SK-N-SH (cell line): ENCODE measurements around the gene NF2. TPM values are rescaled to one million over a fixed set of nuclear protein-coding genes. Genes with fewer than 3 reads are reported as not detected.
A peak's percentile ranks its signal among the peaks of the same experiment; 100 is the strongest.

Source experiments
- CTCF ChIA-PET: fragments of 300-600, 350-600 bp; formaldehyde crosslinking; extraction: SDS; loops from one replicate; lab custom pipeline; 2021; lab: Yijun Ruan, JAX
- POLR2A ChIA-PET: fragments of 350-600 bp; sonication (Branson Sonifier 250); formaldehyde crosslinking; extraction: SDS; loops from one replicate; lab custom pipeline; 2020; ENCODE audit warnings: antibody characterized with exemption, inconsistent platforms; lab: Yijun Ruan, JAX
- DNase-seq: peaks from one replicate; pipeline ENCODE4 v3.0.0; 2012
- H2AFZ ChIP-seq: fragments of 200-600 bp; sonication (generic); 2 replicates; pipeline ENCODE4 v1.8.1; 2016; ENCODE audit warnings: antibody characterized with exemption, mild to moderate bottlenecking, low read depth
- H3F3A ChIP-seq: fragments of 200-600 bp; sonication (generic); replicated peaks from 2 replicates; pipeline ENCODE3; 2016; ENCODE audit warnings: antibody characterized with exemption, mild to moderate bottlenecking; ENCODE audit not compliant: insufficient read depth
- H3K27ac ChIP-seq, 2 experiments: fragments of 200-500 bp in 1 of 2; fragments of 200-600 bp in 1 of 2; sonication (Bioruptor generic) in 1 of 2; sonication (generic), shearing (Covaris generic) in 1 of 2; 2 replicates each; pipeline versions ENCODE4 v1.5.1 to v1.6.1; 2014 to 2016; ENCODE audit warnings: low read depth in 2 of 2, inconsistent platforms in 1 of 2, low read length in 1 of 2, mild to moderate bottlenecking in 1 of 2, mixed read lengths in 1 of 2
- H3K27me3 ChIP-seq: fragments of 200-600 bp; sonication (generic), shearing (Covaris generic); 2 replicates; pipeline ENCODE4 v1.6.1; 2016; ENCODE audit warnings: mixed run types; ENCODE audit not compliant: insufficient read depth
- H3K36me3 ChIP-seq, 2 experiments: fragments of 200-500 bp in 1 of 2; fragments of 200-600 bp in 1 of 2; sonication (Bioruptor generic) in 1 of 2; sonication (generic) in 1 of 2; replicated peaks in 1 of 2; 2 replicates each; pipeline versions ENCODE3 to v1.5.1; 2014 to 2016; ENCODE audit warnings: low read length in 1 of 2, mild to moderate bottlenecking in 1 of 2; ENCODE audit not compliant: insufficient read depth in 2 of 2, control insufficient read depth in 1 of 2
- H3K4me1 ChIP-seq, 2 experiments: fragments of 200-500 bp in 1 of 2; fragments of 200-600 bp in 1 of 2; sonication (Bioruptor generic) in 1 of 2; sonication (generic), shearing (Covaris generic) in 1 of 2; 2 replicates each; pipeline versions ENCODE4 v1.5.1 to v1.6.1; 2014 to 2016; ENCODE audit warnings: low read depth in 1 of 2, low read length in 1 of 2, mixed run types in 1 of 2; ENCODE audit not compliant: insufficient read depth in 2 of 2, control insufficient read depth in 1 of 2
- H3K4me2 ChIP-seq: fragments of 200-600 bp; sonication (generic), shearing (Covaris generic); 2 replicates; pipeline ENCODE4 v1.6.1; 2017; ENCODE audit warnings: mixed run types
- H3K4me3 ChIP-seq, 2 experiments: fragments of 200-500 bp in 1 of 2; fragments of 200-600 bp in 1 of 2; sonication (Bioruptor generic) in 1 of 2; sonication (generic), shearing (Covaris generic) in 1 of 2; 2 replicates each; pipeline versions ENCODE4 v1.5.1 to v1.8.1; 2014 to 2016; ENCODE audit warnings: low read depth in 2 of 2, inconsistent platforms in 1 of 2, low read length in 1 of 2, mild to moderate bottlenecking in 1 of 2, mixed read lengths in 1 of 2, moderate library complexity in 1 of 2
- H3K79me2 ChIP-seq: fragments of 200-600 bp; sonication (generic); 2 replicates; pipeline ENCODE4 v1.8.1; 2017; ENCODE audit warnings: mild to moderate bottlenecking; ENCODE audit not compliant: insufficient read depth
- H3K9ac ChIP-seq: fragments of 200-600 bp; sonication (generic); 2 replicates; pipeline ENCODE4 v1.6.1; 2017; ENCODE audit warnings: mixed run types
- H3K9me2 ChIP-seq: fragments of 200-600 bp; sonication (generic); 2 replicates; pipeline ENCODE4 v1.6.1; 2017; ENCODE audit warnings: mixed run types
- H3K9me3 ChIP-seq: fragments of 200-600 bp; sonication (generic); 2 replicates; pipeline ENCODE4 v1.6.1; 2017; ENCODE audit warnings: mixed run types, mild to moderate bottlenecking, moderate library complexity
- H4K20me1 ChIP-seq: fragments of 200-600 bp; sonication (generic); 2 replicates; pipeline ENCODE4 v1.6.1; 2017; ENCODE audit warnings: mild to moderate bottlenecking, mixed run types; ENCODE audit not compliant: insufficient read depth
- CTCF ChIP-seq: fragments of 200-600 bp; sonication (generic); IDR thresholded peaks from 2 replicates; pipeline ENCODE4 v1.6.1; 2017; ENCODE audit warnings: antibody characterized with exemption, mild to moderate bottlenecking, moderate library complexity
- EZH2phosphoT487 ChIP-seq: fragments of 200-600 bp; sonication (generic); IDR thresholded peaks from 2 replicates; pipeline ENCODE4 v1.6.1; 2017; ENCODE audit warnings: low read depth, mixed run types, mild to moderate bottlenecking, antibody characterized with exemption, moderate library complexity, borderline replicate concordance
- FOSL2 ChIP-seq: IDR thresholded peaks from 2 replicates; pipeline ENCODE4 v1.4.0; 2012; ENCODE audit warnings: low read depth, mild to moderate bottlenecking, moderate library complexity, borderline replicate concordance
- IRF3 ChIP-seq: fragments of 150-350 bp; IDR thresholded peaks from 2 replicates; pipeline ENCODE4 v1.6.1; 2016; ENCODE audit warnings: mild to moderate bottlenecking, low read depth, low read length
- JUND ChIP-seq: IDR thresholded peaks from 2 replicates; pipeline ENCODE4 v1.4.0; 2012
- MAX ChIP-seq: IDR thresholded peaks from 2 replicates; pipeline ENCODE4 v1.4.0; 2012; ENCODE audit warnings: low read depth
- NFIC ChIP-seq: IDR thresholded peaks from 2 replicates; pipeline ENCODE4 v1.4.0; 2012; ENCODE audit warnings: borderline replicate concordance
- NRF1 ChIP-seq: IDR thresholded peaks from 2 replicates; pipeline ENCODE4 v1.6.1; 2012; ENCODE audit warnings: low read depth, mild to moderate bottlenecking, low read length
- RCOR1 ChIP-seq: fragments of 150-350 bp; IDR thresholded peaks from 2 replicates; pipeline ENCODE4 v1.6.1; 2017; ENCODE audit warnings: antibody characterized with exemption, low read length
- RXRA ChIP-seq: IDR thresholded peaks from 2 replicates; pipeline ENCODE4 v1.4.0; 2012; ENCODE audit warnings: low read depth, mild to moderate bottlenecking, borderline replicate concordance
- SMC3 ChIP-seq: IDR thresholded peaks from 2 replicates; pipeline ENCODE4 v1.6.1; 2012; ENCODE audit warnings: low read depth, low read length, improper control_type of control experiment
- TAF1 ChIP-seq: IDR thresholded peaks from 2 replicates; pipeline ENCODE4 v1.6.1; 2012; ENCODE audit warnings: low read depth, mild to moderate bottlenecking, low read length, moderate library complexity, borderline replicate concordance
- TCF12 ChIP-seq: IDR thresholded peaks from 2 replicates; pipeline ENCODE4 v1.4.0; 2012
- YY1 ChIP-seq: IDR thresholded peaks from 2 replicates; pipeline ENCODE4 v1.4.0; 2012; ENCODE audit warnings: low read depth, mild to moderate bottlenecking
- ZBTB33 ChIP-seq: IDR thresholded peaks from 2 replicates; pipeline ENCODE4 v1.4.0; 2012; ENCODE audit warnings: low read depth, borderline replicate concordance
- WGBS: methylation state at CpG from one replicate; pipeline ENCODE4 v1.1.6; 2017; ENCODE audit warnings: low lambda C conversion rate; 5-methylcytosine and 5-hydroxymethylcytosine counted together
- polyA plus RNA-seq, 3 experiments: library from polyadenylated mRNA; depleted of rRNA; stranded (reverse); fragments of >200 nt; gene quantifications; 2 replicates each; pipeline ENCODE4 v1.2.3, GENCODE V29; 2012
- TF ChIP-seq, protein P1 (sequence below): IDR thresholded peaks from 2 replicates; pipeline ENCODE4; 2012
- TF ChIP-seq, protein P2 (sequence below): IDR thresholded peaks from 2 replicates; pipeline ENCODE4 v1.6.1; 2012; ENCODE audit warnings: mild to moderate bottlenecking, low read depth, low read length, moderate library complexity

NF2 gene
- polyA plus RNA-seq, 1 of the 3 experiments (the other 2 are of a cell fraction), result 44.1 TPM

DNA sequence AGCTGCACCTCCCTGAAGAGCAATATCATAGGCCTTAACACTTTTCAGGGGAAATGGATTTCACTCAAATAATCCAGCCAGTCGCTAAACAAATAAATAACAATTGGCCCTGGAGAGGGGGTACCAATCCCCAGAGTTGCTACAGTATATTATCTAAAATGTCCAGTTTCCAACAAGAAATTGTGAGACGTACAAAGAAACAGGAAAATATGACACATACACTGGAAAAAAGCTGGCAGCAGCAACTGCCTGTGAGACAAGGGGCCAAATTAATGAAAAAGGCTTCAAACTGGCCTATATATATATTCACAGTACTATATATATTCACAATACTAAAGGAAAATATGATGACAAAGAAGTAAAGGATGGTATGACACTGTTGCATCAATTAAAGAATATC is 4.0 kb downstream of the NF2 start:
- POLR2A ChIA-PET, result no interaction called here
- H3K27ac ChIP-seq, result peak overlapping the region in 1 of 2 experiments; percentile 6; a peak in 2 of 4 replicates
- no peak for DNase-seq
- WGBS, result 93% methylated on average over 2 of the region's 2 CpGs
- no peak overlapping the region for H3K4me3 ChIP-seq
- peaks cover 0 to 18% of the 10 kb centered on the region in 2 experiments for H3K36me3 ChIP-seq
- peaks cover 3 to 11% of the 10 kb centered on the region in 2 experiments; a peak in 2 of 4 replicates for H3K4me1 ChIP-seq
- H3K9ac ChIP-seq, result no peak overlapping the region
- no peak overlapping the region for H3K4me2 ChIP-seq
- 0 out of 2 replicates have a peak, but pooled peaks cover 5% of the 10 kb centered on the region for H3K9me3 ChIP-seq
- H3K9me2 ChIP-seq, result no peaks in the 10 kb centered on the region
- TF ChIP-seq EZH2phosphoT487 (no peak), RCOR1 (no peak), TCF12 (no peak), RXRA (no peak), ZBTB33 (no peak), JUND (no peak), IRF3 (no peak)
- TF ChIP-seq, protein P1, sequence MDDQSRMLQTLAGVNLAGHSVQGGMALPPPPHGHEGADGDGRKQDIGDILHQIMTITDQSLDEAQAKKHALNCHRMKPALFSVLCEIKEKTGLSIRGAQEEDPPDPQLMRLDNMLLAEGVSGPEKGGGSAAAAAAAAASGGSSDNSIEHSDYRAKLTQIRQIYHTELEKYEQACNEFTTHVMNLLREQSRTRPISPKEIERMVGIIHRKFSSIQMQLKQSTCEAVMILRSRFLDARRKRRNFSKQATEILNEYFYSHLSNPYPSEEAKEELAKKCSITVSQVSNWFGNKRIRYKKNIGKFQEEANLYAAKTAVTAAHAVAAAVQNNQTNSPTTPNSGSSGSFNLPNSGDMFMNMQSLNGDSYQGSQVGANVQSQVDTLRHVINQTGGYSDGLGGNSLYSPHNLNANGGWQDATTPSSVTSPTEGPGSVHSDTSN, result no peak
- CTCF ChIA-PET, result interaction anchor here (0.6 to 4.6 kb wide), 3 partner anchors 16 to 482 kb away, joined by 3 to 35 read pairs (median 9); no protein-coding TSS in a partner anchor
- peaks cover 89% of the 10 kb centered on the region for H3K79me2 ChIP-seq
- H3F3A ChIP-seq, result peaks cover 7% of the 10 kb centered on the region
- H4K20me1 ChIP-seq, result no peaks in the 10 kb centered on the region
- no peak overlapping the region for H2AFZ ChIP-seq
- no peaks in the 10 kb centered on the region for H3K27me3 ChIP-seq

DNA sequence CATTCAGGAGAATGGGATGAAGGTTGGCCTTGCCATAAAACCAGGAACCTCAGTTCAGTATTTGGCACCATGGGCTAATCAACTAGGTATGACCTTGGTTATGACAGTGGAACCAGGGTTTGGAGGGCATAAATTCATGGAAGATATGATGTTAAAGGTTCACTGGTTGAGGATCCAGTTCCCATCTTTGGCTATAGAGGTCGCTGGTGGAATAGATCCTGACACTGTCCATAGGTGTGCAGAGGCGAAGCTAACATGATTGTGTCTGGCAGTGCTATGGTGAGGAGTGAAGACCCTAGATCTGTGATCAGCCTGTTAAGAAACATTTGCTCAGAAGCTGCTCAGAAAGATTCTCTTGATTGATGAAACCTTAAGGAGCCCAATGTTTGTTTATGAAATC is 5.7 kb downstream of the NF2 start:
- CTCF ChIA-PET, result interaction anchor here (1.4 to 5.2 kb wide), 2 partner anchors 17 to 480 kb away, joined by 4 to 21 read pairs; no protein-coding TSS in a partner anchor
- 79% methylated on average over 2 of the region's 2 CpGs for WGBS
- H3K9me3 ChIP-seq, result 0 out of 2 replicates have a peak, but pooled peaks cover 5% of the 10 kb centered on the region
- H3F3A ChIP-seq, result peaks cover 7% of the 10 kb centered on the region
- H3K4me1 ChIP-seq, result peaks cover 3 to 11% of the 10 kb centered on the region in 2 experiments; a peak in 2 of 4 replicates
- no peak overlapping the region for H2AFZ ChIP-seq
- no peak overlapping the region for H3K9ac ChIP-seq
- peaks cover 0 to 18% of the 10 kb centered on the region in 2 experiments for H3K36me3 ChIP-seq
- H3K79me2 ChIP-seq, result peaks cover 100% of the 10 kb centered on the region
- H3K4me2 ChIP-seq, result no peak overlapping the region
- no peaks in the 10 kb centered on the region for H4K20me1 ChIP-seq
- POLR2A ChIA-PET, result no interaction called here
- no peak overlapping the region for H3K27ac ChIP-seq
- H3K27me3 ChIP-seq, result no peaks in the 10 kb centered on the region
- DNase-seq, result no peak
- H3K4me3 ChIP-seq, result no peak overlapping the region
- H3K9me2 ChIP-seq, result no peaks in the 10 kb centered on the region
- TF ChIP-seq NRF1, result no peak
- no peak for TF ChIP-seq SMC3
- no peak for TF ChIP-seq TAF1
- no peak; the same call in 1 of the 2 replicates for TF ChIP-seq CTCF
- no peak for TF ChIP-seq YY1
- TF ChIP-seq, protein P2, sequence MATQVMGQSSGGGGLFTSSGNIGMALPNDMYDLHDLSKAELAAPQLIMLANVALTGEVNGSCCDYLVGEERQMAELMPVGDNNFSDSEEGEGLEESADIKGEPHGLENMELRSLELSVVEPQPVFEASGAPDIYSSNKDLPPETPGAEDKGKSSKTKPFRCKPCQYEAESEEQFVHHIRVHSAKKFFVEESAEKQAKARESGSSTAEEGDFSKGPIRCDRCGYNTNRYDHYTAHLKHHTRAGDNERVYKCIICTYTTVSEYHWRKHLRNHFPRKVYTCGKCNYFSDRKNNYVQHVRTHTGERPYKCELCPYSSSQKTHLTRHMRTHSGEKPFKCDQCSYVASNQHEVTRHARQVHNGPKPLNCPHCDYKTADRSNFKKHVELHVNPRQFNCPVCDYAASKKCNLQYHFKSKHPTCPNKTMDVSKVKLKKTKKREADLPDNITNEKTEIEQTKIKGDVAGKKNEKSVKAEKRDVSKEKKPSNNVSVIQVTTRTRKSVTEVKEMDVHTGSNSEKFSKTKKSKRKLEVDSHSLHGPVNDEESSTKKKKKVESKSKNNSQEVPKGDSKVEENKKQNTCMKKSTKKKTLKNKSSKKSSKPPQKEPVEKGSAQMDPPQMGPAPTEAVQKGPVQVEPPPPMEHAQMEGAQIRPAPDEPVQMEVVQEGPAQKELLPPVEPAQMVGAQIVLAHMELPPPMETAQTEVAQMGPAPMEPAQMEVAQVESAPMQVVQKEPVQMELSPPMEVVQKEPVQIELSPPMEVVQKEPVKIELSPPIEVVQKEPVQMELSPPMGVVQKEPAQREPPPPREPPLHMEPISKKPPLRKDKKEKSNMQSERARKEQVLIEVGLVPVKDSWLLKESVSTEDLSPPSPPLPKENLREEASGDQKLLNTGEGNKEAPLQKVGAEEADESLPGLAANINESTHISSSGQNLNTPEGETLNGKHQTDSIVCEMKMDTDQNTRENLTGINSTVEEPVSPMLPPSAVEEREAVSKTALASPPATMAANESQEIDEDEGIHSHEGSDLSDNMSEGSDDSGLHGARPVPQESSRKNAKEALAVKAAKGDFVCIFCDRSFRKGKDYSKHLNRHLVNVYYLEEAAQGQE, result no peak
- TF ChIP-seq NFIC, result no peak
- TF ChIP-seq TCF12, result no peak
- no peak for TF ChIP-seq MAX
- no peak for TF ChIP-seq RXRA
- TF ChIP-seq FOSL2, result no peak
